Breast epithelium (tissue), 4 donors: ENCODE measurements around the gene CUBN. TPM values are rescaled to one million over a fixed set of nuclear protein-coding genes. Genes with fewer than 3 reads are reported as not detected.

Experiments
- DNase-seq, 2 donors: peaks; one replicate each; pipeline ENCODE4 v3.0.0-alpha.2; 2019; ENCODE audit warnings: low spot score in 2 of 2
- H3K27ac ChIP-seq, 2 donors: fragments of 200-600 bp; sonication (generic) in 1 of 2; one replicate each; pipeline ENCODE4 v1.5.1; 2016 to 2019; ENCODE audit warnings: mild to moderate bottlenecking in 1 of 2
- H3K27me3 ChIP-seq, 2 donors: fragments of 200-600 bp; sonication (generic) in 1 of 2; one replicate each; pipeline versions ENCODE4 v1.5.1 to v1.6.0; 2017 to 2019; ENCODE audit warnings: control low read depth in 1 of 2, mild to moderate bottlenecking in 1 of 2
- H3K36me3 ChIP-seq: fragments of 200-600 bp; one replicate; pipeline ENCODE4 v1.5.1; 2019
- H3K4me1 ChIP-seq, 2 donors: fragments of 200-600 bp; sonication (generic); one replicate each; pipeline ENCODE4 v1.5.1; 2016 to 2019; ENCODE audit warnings: control low read depth in 1 of 2
- H3K4me3 ChIP-seq, 3 donors: fragments of 200-600 bp; sonication (generic); 1 replicate in 2 of 3; 2 replicates in 1 of 3; pipeline ENCODE4 v1.5.1; 2016 to 2019; ENCODE audit warnings: mild to moderate bottlenecking in 3 of 3, moderate library complexity in 2 of 3
- H3K9me3 ChIP-seq, 2 donors: fragments of 200-600 bp; sonication (generic) in 1 of 2; one replicate each; pipeline ENCODE4 v1.5.1; 2016 to 2019; ENCODE audit warnings: control low read depth in 1 of 2
- CTCF ChIP-seq, 3 donors: fragments of 450-650 bp; IDR thresholded peaks; one replicate each; pipeline ENCODE4 v1.5.1; 2016 to 2017; ENCODE audit warnings: antibody characterized with exemption in 3 of 3, mild to moderate bottlenecking in 3 of 3, moderate library complexity in 3 of 3
- POLR2A ChIP-seq: fragments of 450-650 bp; IDR thresholded peaks from one replicate; pipeline ENCODE4 v1.6.1; 2016; ENCODE audit warnings: antibody characterized with exemption, mild to moderate bottlenecking, moderate library complexity
- POLR2AphosphoS5 ChIP-seq, 3 donors: sonication (generic); formaldehyde crosslinking; IDR thresholded peaks; one replicate each; pipeline ENCODE4 v1.6.1; 2017; ENCODE audit warnings: antibody characterized with exemption in 3 of 3
- intact Hi-C: fragments of 100-400 bp; cut with DNase I; formaldehyde crosslinking; loops from one replicate; pipeline ENCODE4 v1.15.1; 2023; ENCODE audit warnings: low total_unique reads
- total RNA-seq, 3 donors: library from RNA; depleted of rRNA; stranded (reverse); fragments of >200 nt; gene quantifications; one replicate each; pipeline ENCODE4 v1.1.0, GENCODE V29; 2016

CUBN gene
- total RNA-seq: 1 to 10 TPM; 1.6 to 5.7 (median 5.0) TPM

DNA sequence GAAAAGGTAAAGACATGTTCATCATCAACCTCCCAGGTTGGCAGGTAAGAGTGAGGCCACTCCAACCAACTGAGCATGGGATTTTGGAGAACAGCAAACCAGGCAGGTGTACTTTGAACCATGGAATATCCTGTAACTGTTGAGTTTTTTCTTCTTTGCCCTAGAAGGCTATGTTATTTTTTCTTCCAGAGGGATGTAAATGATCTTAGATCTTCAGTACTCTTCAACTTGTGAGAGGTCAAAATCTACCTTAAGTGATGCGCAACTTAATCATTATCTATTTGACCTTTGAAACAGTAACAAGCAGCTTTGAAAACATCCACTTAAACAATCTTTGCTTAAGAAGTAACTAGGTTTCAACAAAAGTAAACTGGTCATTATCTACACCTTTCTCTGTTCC is at the start of gene CUBN:
CUBN (minus strand) TSS at position 71 of the 400 bp plus-strand sequence; CDS start at position 25, 46 bp downstream.
- TF ChIP-seq CTCF (IDR thresholded peaks at IDR 0.05) (no peak), POLR2A (no peak), POLR2AphosphoS5 (IDR thresholded peaks at IDR 0.05) (no peak)
- no peaks in the 10 kb centered on the region for H3K9me3 ChIP-seq

DNA sequence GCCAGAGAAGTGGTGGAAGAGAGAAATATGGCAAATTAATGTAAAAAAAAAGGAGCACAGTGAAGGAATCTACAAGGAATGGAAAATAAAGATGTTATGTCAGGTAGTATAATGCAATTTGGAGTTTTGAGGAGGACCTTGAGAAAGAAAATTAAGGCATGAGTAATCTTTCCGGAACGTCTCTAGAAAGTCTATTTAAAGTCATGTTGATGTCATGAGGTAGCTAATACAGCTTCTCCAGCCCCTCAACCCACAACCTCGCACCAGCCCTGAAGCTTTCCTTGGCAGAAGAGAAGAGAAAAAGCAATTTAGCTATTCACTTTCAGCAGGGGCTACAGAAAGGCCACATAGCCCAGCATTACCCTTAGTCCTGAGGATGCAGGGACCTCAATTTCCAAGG is 49.4 kb upstream of the CUBN start:
- no peak for TF ChIP-seq POLR2A
- TF ChIP-seq POLR2AphosphoS5 (IDR thresholded peaks at IDR 0.05): no peak
- no peak for TF ChIP-seq CTCF (IDR thresholded peaks at IDR 0.05)

More for the DNA sequence above, at the start of gene CUBN:
- Histone ChIP-seq H3K4me3 (no peak within 1 kb of the TSS), H3K36me3 (no peaks in the 10 kb centered on the region), H3K27ac (no peak within 1 kb of the TSS), H3K4me1 (no peaks in the 10 kb centered on the region), H3K27me3 (no peaks in the 10 kb centered on the region)
- intact Hi-C loops: no loop called here
- no peak for DNase-seq

GRCh38 chr10:17178006-17178405 is 48.4 kb upstream of the CUBN start:
- H3K4me1 ChIP-seq: no peaks in the 10 kb centered on the region

More for the DNA sequence above, 49.4 kb upstream of the CUBN start:
- Histone ChIP-seq H3K9me3 (no peaks in the 10 kb centered on the region), H3K4me1 (no peaks in the 10 kb centered on the region), H3K4me3 (no peak overlapping the region), H3K36me3 (no peaks in the 10 kb centered on the region), H3K27me3 (no peaks in the 10 kb centered on the region), H3K27ac (no peak overlapping the region)
- no peak for DNase-seq
- intact Hi-C loops: no loop called here

GRCh38 chr10:17177014-17177413 is 47.4 kb upstream of the CUBN start:
- Histone ChIP-seq H3K27ac (no peak overlapping the region), H3K4me1 (no peaks in the 10 kb centered on the region), H3K9me3 (no peaks in the 10 kb centered on the region), H3K27me3 (no peaks in the 10 kb centered on the region), H3K36me3 (no peaks in the 10 kb centered on the region), H3K4me3 (no peak overlapping the region)
- no peak for DNase-seq
- TF ChIP-seq POLR2AphosphoS5 (IDR thresholded peaks at IDR 0.05): no peak
- no peak for TF ChIP-seq POLR2A
- no peak for TF ChIP-seq CTCF (IDR thresholded peaks at IDR 0.05)
- intact Hi-C loops: no loop called here

More at GRCh38 chr10:17178006-17178405, 48.4 kb upstream of the CUBN start:
- Histone ChIP-seq H3K9me3 (no peaks in the 10 kb centered on the region), H3K27ac (no peak overlapping the region), H3K4me3 (no peak overlapping the region), H3K36me3 (no peaks in the 10 kb centered on the region), H3K27me3 (no peaks in the 10 kb centered on the region)
- TF ChIP-seq POLR2A (no peak), POLR2AphosphoS5 (IDR thresholded peaks at IDR 0.05) (no peak), CTCF (IDR thresholded peaks at IDR 0.05) (no peak)
- DNase-seq: no peak
- intact Hi-C loops: no loop called here

GRCh38 chr10:17176091-17176490 is 46.5 kb upstream of the CUBN start:
- TF ChIP-seq POLR2A: no peak
- TF ChIP-seq POLR2AphosphoS5 (IDR thresholded peaks at IDR 0.05): no peak
- no peak for TF ChIP-seq CTCF (IDR thresholded peaks at IDR 0.05)
- intact Hi-C loops: no loop called here
- Histone ChIP-seq H3K27me3 (no peaks in the 10 kb centered on the region), H3K27ac (no peak overlapping the region), H3K4me1 (no peaks in the 10 kb centered on the region), H3K4me3 (no peak overlapping the region), H3K9me3 (no peaks in the 10 kb centered on the region), H3K36me3 (no peaks in the 10 kb centered on the region)
- no peak for DNase-seq
